ENCODE measurements around the gene GPRC5C. TPM values are rescaled to one million over a fixed set of nuclear protein-coding genes. Genes with fewer than 3 reads are reported as not detected.

The GPRC5C gene
- total RNA-seq, 4 donors from 2014 or later = 62.5 to 263 (median 174) TPM

DNA sequence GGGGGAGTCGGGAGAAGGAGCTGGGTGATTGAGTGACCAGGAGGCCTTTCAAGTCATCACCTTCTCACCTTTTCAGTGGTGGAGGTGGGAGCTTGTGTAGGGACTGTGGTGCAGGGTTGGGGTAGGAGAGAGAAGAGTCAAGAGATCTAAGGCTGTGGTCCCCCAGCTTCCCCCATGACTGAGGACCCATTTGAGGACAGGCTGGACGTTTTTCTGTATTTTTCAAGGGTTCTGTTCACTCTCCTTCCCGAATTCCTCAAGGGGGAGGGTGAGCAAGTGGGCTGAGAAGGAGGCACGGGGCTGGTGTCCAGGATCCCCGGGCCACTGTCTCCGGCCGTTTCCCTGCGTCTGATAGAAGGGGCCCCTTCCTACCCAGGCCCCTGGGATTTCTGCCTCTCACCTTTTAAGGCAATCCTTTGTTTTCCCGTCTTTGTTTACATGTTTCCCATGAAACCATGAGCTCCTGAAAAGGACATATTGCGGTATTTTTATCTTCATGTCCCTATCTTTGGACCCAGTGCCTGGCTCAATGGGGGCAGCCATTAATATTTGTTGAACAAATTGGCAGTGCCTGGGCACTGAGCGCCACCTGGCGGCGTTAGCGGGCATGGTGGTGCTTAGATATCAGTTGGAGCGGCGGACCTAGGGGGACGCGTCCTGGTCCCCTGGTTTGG lies 25.4 kb downstream of the GPRC5C start:
- no peak overlapping the region for H3K4me3 ChIP-seq
- intact Hi-C loops (cut with DNase I; ENCODE audit: low total_unique reads) (loop anchor here (1.0 kb wide), 1 partner anchor 78 kb away; no protein-coding TSS in a partner anchor), in situ Hi-C loops (cut with MboI; ENCODE audit: low pct_ligation_motif_present in 1 of 4, low pct_unique_long_range_greater_than_20kb in 1 of 4, low sequenced_read_pairs in 3 of 4) (loop anchor here in 2 of 4 donors (5.0 to 10.0 kb wide), 2 partner anchors 80 to 252 kb away; partner anchors contain the start of gene RPL38 (in 1 of the 2))
- H3K9me3 ChIP-seq = no peaks in the 10 kb centered on the region
- no peak overlapping the region for H3K27ac ChIP-seq
- peak; percentile 80 for DNase-seq
- WGBS, 2 donors (ENCODE audit: low coverage in 1 of 2) = 24 to 46% methylated on average over 7 to 18 of the region's 18 CpGs
- no peaks in the 10 kb centered on the region for H3K36me3 ChIP-seq
- H3K27me3 ChIP-seq = no peaks in the 10 kb centered on the region
- TF ChIP-seq, protein P1, sequence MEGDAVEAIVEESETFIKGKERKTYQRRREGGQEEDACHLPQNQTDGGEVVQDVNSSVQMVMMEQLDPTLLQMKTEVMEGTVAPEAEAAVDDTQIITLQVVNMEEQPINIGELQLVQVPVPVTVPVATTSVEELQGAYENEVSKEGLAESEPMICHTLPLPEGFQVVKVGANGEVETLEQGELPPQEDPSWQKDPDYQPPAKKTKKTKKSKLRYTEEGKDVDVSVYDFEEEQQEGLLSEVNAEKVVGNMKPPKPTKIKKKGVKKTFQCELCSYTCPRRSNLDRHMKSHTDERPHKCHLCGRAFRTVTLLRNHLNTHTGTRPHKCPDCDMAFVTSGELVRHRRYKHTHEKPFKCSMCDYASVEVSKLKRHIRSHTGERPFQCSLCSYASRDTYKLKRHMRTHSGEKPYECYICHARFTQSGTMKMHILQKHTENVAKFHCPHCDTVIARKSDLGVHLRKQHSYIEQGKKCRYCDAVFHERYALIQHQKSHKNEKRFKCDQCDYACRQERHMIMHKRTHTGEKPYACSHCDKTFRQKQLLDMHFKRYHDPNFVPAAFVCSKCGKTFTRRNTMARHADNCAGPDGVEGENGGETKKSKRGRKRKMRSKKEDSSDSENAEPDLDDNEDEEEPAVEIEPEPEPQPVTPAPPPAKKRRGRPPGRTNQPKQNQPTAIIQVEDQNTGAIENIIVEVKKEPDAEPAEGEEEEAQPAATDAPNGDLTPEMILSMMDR (IDR thresholded peaks at IDR 0.05) = peak; percentile 95 to 99 (median 98)
- TF ChIP-seq POLR2A (IDR thresholded peaks at IDR 0.05) (no peak), POLR2AphosphoS5 (IDR thresholded peaks at IDR 0.05) (no peak), EP300 (IDR thresholded peaks at IDR 0.05; ENCODE audit: low read depth) (no peak)
- H3K4me1 ChIP-seq = peaks cover 15 to 35% (median 29%) of the 10 kb centered on the region in 4 donors

DNA sequence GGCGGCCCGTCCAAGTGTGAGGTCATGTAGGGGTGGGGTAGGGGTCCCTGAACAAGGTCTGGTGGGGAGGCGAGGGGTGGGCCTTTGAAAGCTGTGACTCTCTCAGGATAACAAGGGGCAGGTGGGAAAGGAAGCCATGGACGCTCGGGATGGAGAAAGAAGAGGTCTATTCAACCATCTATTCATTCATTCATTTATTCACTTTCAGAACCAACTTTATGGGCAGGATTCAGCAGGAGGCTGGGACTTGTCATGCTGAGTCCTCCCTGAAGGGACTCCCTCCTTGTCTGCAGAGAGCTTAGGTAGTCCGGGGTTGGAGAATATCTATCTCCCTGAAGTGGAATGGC lies 25.9 kb downstream of the GPRC5C start:
- Histone ChIP-seq H3K27me3 (no peaks in the 10 kb centered on the region), H3K36me3 (no peaks in the 10 kb centered on the region), H3K9me3 (no peaks in the 10 kb centered on the region), H3K27ac (no peak overlapping the region), H3K4me1 (peaks cover 15 to 34% (median 31%) of the 10 kb centered on the region in 4 donors), H3K4me3 (no peak overlapping the region)
- in situ Hi-C loops (cut with MboI; ENCODE audit: low pct_ligation_motif_present in 1 of 4, low pct_unique_long_range_greater_than_20kb in 1 of 4, low sequenced_read_pairs in 3 of 4) = loop anchor here in 2 of 4 donors (5.0 to 10.0 kb wide), 2 partner anchors 80 to 253 kb away; partner anchors contain the start of gene RPL38 (in 1 of the 2)
- no peak for TF ChIP-seq POLR2AphosphoS5 (IDR thresholded peaks at IDR 0.05)
- TF ChIP-seq, protein P1 (IDR thresholded peaks at IDR 0.05) = no peak
- TF ChIP-seq POLR2A (IDR thresholded peaks at IDR 0.05) = no peak
- no peak for TF ChIP-seq EP300 (IDR thresholded peaks at IDR 0.05; ENCODE audit: low read depth)
- DNase-seq = no peak
- intact Hi-C loops (cut with DNase I; ENCODE audit: low total_unique reads) = loop anchor here (1.0 kb wide), 1 partner anchor 78 kb away; no protein-coding TSS in a partner anchor
- 38 to 40% methylated on average over 4 to 6 of the region's 6 CpGs for WGBS, 2 donors (ENCODE audit: low coverage in 1 of 2)

DNA sequence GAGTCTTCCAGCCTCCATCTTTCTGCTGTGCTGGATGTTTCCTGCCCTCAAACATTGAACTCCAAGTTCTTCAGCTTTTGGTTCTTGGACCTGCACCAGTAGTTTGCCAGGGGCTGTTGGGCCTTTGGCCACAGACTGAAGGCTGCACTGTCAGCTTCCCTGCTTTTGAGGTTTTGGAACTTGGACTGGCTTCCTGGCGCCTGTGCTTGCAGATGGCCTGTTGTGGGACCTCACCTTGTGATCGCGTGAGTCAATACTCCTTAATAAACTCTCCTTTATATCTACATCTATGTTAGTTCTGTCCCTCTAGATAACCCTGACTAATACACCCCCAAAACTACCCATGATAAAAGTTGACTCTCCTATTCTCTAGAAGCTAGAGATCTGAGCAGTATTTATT lies 26.9 kb downstream of the GPRC5C start:
- H3K27ac ChIP-seq = no peak overlapping the region
- H3K9me3 ChIP-seq = no peaks in the 10 kb centered on the region
- intact Hi-C loops (cut with DNase I; ENCODE audit: low total_unique reads) = no loop called here
- WGBS, 2 donors (ENCODE audit: low coverage in 1 of 2) = 93 to 100% methylated on average over 2 to 3 of the region's 3 CpGs
- no peak for DNase-seq
- peaks cover 6 to 26% (median 20%) of the 10 kb centered on the region in 4 donors for H3K4me1 ChIP-seq
- H3K27me3 ChIP-seq = no peaks in the 10 kb centered on the region
- in situ Hi-C loops (cut with MboI; ENCODE audit: low pct_ligation_motif_present in 1 of 4, low pct_unique_long_range_greater_than_20kb in 1 of 4, low sequenced_read_pairs in 3 of 4) = loop anchor here in 2 of 4 donors (5.0 to 10.0 kb wide), 2 partner anchors 82 to 254 kb away; partner anchors contain the start of gene RPL38 (in 1 of the 2)
- no peak overlapping the region for H3K4me3 ChIP-seq
- no peaks in the 10 kb centered on the region for H3K36me3 ChIP-seq
- TF ChIP-seq POLR2AphosphoS5 (IDR thresholded peaks at IDR 0.05) (no peak), POLR2A (IDR thresholded peaks at IDR 0.05) (no peak), EP300 (IDR thresholded peaks at IDR 0.05; ENCODE audit: low read depth) (no peak)
- TF ChIP-seq, protein P1 (IDR thresholded peaks at IDR 0.05) = no peak

DNA sequence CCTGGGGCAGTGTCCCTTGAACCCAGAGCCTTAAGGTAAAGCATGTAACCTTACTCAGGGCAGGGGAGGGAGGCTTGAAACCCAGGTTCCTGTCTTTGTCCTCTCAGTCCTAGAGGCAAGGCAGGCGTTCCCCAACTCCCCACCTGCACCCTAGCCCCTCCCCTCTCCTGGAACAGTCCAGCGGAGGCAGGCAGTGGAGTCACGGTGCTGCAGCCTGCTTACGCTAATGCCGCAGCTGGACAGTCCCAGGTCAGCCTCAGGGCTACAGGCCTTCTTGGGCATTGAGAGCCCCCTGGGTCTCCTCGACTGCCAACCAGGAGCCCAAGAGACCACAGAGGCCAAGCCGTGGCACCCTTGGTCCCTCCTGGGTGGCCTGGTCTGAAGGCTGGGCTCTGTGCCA lies 27.7 kb downstream of the GPRC5C start:
- Histone ChIP-seq H3K27ac (no peak overlapping the region), H3K9me3 (no peaks in the 10 kb centered on the region), H3K27me3 (no peaks in the 10 kb centered on the region), H3K36me3 (no peaks in the 10 kb centered on the region), H3K4me3 (no peak overlapping the region), H3K4me1 (peaks cover 3 to 20% (median 16%) of the 10 kb centered on the region in 4 donors)
- 84% methylated on average over 7 of the region's 7 CpGs; no CpG with 5 or more reads in 1 of the 2 donors for WGBS, 2 donors (ENCODE audit: low coverage in 1 of 2)
- in situ Hi-C loops (cut with MboI; ENCODE audit: low pct_ligation_motif_present in 1 of 4, low pct_unique_long_range_greater_than_20kb in 1 of 4, low sequenced_read_pairs in 3 of 4) = loop anchor here in 2 of 4 donors (5.0 to 10.0 kb wide), 2 partner anchors 82 to 255 kb away; partner anchors contain the start of gene RPL38 (in 1 of the 2)
- no peak for DNase-seq
- intact Hi-C loops (cut with DNase I; ENCODE audit: low total_unique reads) = no loop called here
- TF ChIP-seq EP300 (IDR thresholded peaks at IDR 0.05; ENCODE audit: low read depth) = no peak
- TF ChIP-seq, protein P1 (IDR thresholded peaks at IDR 0.05) = no peak
- TF ChIP-seq POLR2AphosphoS5 (IDR thresholded peaks at IDR 0.05) = no peak
- TF ChIP-seq POLR2A (IDR thresholded peaks at IDR 0.05) = no peak

Measured in transverse colon (tissue), 4 donors.